Fibroblast of skin of back (primary cell): ENCODE data around the gene PRKG1.
A peak's percentile ranks its signal among the peaks of the same experiment; 100 is the strongest.

Experiments used
- DNase-seq: peaks from one replicate; pipeline ENCODE4 v3.0.0-alpha.2; 2013

Gene PRKG1

DNA sequence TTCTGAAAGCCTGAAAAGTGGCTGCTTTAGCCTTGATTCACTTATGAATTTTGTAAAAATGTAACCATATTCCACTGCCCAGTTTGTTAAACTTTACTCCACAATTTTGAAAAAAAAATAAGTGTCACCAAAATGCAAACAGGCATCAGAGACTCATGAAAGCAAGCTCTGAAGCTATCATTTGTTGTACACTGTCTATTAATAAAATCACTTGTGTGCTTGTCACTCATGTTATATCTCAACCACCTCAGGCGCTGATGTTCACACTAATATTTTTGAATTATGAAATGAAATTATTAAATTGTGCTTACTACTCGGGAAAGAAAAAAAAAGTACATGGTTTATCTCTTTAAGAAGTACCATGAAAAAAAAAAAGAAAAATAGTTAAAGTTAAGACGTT, 1205.3 kb downstream of the PRKG1 start:
- DNase-seq: no peak

DNA sequence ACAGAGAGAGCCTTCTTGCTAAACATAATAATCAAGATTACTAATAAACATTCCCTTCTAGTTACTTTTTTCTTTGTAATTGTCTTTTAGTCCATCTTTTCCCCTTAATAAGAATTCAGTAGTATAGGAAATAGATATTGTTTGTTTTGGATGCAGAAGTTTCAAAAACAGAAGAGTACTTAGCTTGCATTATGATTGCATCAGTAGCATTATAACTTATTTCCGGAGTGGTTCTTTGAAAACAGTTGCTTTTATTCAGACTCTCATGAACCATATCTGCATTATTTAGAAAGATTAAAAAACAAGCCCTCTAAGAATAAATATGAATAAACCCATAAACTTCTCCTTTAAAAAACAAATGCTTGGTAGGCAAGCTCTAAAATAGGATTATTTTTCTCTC, 1205.8 kb downstream of the PRKG1 start:
- DNase-seq: no peak

DNA sequence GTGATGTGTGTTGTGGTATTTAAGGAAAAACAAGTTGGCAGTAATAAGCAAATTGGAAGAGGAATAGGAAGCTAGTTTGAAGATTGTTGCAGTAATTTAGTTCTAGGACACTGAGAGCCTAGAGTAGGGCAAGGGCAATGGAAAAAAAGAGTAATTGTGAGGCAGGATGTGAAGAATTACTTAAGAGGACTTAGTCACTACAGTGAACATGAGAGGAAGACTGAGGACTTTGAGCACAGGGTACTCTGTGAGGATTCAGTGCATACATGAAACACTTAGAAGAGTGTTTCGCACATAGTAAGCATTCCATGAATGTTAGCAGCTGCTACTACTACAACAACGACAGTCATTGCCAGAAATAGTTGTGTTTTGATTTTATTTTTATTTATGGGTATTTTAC, 1208.9 kb downstream of the PRKG1 start:
- DNase-seq: peak; percentile 44

DNA sequence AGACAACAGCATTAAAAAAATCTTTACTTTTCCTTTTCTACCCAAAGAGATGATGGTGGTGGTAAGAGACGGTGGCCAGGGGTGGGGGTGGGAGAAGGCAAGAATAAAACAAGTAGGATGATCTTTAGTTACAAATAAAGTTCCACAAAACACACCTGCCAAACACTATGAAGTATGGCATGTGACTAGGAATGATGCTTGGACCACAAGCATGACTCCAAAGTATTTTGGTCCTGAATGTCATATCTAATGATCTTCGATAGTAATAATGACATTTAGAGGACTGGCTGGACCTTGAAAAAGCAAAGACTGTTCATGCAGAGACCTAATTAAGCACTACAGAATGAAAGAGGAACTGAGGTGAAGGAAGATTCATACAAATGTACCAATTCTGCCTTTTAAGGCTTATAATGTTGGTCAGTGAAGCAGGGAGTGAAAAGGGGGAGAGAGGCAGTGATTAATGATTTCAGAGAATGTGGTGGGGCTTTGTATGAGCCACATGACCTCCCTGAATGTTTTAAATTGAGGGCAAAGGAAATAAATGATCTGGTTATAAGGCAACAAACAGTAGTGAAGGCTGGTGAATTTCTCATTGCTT, 1210.2 kb downstream of the PRKG1 start:
- DNase-seq: no peak

DNA sequence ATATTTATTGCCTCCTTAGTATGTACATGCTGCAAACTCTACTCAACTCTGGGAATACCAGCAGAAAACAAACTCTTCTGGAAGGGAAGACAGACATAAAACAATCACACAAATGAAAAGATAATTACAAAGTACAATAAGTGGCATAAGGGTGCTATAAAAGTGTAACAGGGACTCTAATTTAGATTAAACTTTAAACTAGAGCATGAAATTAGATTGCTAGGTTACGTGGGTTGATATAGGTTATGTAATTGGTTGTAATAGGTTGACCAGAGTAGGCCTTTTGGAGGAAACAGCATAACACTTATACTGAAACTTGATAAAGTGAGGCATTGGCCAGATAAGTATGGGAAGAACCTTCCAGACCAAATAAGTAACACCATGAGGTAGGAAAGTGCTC, 1213.6 kb downstream of the PRKG1 start:
- DNase-seq: no peak

DNA sequence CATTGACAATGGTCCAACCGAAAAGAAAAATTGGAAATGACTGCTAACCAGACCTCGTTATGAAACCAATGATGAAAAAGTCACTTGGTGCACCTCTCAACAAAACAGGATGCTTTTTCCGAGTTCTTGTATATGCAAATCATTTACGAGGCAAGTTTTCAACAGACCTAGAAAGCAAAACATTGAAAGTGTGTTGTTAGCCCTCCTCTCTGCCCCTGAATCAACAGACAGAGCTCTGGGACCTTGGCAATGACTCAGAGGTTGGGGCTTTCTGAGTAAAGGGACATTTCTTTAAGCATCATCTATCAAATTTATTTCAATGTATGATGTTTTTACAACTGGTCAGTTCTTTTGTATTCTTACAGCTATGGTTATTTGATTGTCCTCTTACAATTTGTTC, 1223.5 kb downstream of the PRKG1 start:
- DNase-seq: no peak

DNA sequence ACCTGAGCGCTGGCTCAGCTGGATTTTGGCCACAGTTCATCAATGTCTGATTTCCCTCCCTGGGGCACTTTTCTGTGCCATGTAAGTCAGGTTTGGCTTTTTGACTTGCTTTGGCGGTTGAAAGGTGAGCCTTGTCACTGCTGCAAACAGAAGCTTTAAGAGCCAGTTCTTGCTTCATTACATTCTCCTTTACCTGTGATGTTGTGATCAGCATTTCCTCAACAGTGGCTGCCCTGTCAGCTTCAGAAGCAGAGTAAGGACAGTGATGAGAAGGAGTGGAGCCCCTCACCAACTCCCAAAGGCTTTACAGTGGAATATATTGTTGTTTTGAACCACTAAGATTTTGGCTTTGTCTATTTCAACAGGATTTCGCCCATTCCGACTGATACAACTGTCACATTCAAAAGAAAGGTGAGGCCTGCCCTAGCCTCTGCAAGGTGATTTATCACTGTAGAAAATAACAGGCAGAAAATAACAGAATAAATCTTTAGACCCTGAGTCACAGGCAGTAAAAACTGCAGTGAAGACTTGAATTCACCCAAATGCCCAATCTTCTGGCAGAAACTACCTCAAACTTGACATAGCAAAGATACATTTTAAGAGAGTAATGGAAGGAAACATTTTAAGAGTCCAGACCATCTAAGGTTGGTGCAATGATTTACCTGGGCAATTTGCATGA, 1226.5 kb downstream of the PRKG1 start:
- no peak for DNase-seq

DNA sequence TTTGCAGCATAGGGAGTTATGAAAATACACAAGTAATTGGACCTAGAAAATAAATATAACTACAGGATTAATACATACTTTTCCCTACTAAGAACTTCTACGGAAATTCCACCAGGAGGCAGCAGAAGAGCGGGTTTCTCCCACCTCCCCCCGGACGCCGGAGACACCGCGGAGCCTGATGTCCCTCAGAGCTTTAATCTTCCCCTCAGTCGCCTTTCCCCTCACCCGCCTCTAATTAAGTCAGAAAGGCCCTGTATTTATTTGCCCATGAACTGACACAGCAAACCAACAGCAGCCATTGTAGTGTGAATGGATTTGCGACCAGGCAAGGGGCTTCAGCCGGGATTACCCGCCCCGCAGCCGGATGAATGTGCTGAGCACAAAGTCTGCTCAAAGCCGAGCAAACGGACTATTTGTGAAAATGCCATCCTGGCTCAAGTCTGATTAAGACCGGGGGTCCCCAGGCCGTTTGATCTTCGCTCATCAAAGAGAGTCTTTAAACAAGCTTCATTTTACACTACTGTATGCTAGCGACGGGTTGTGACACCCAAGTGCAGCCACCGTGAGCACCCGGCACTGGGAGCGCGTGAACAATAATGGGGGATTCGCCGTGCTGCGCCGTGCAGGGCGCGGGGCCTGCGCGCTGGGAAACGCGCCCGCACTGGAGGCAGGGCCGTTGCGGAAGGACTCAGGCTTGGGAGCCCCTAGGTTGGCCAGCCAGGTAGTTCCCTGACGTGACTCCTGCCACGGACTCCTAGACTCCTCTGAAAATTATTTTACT, 1234.2 kb downstream of the PRKG1 start:
- peak; percentile 69 for DNase-seq

DNA sequence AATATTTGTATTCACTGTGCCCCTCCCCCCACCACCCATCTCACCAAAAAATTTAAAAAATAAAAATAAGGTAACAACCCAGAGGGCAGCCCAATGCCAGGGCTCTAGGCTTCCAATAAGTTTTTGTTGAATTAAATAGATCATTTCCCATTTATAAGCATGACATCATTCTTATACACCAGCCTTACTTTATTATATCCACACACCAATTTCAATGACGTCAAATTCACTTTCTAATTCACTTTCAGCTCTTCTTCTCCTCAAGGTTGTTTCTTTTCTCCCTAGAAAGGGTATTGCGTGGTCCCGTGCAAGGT, 1238.6 kb downstream of the PRKG1 start:
- DNase-seq: no peak

DNA sequence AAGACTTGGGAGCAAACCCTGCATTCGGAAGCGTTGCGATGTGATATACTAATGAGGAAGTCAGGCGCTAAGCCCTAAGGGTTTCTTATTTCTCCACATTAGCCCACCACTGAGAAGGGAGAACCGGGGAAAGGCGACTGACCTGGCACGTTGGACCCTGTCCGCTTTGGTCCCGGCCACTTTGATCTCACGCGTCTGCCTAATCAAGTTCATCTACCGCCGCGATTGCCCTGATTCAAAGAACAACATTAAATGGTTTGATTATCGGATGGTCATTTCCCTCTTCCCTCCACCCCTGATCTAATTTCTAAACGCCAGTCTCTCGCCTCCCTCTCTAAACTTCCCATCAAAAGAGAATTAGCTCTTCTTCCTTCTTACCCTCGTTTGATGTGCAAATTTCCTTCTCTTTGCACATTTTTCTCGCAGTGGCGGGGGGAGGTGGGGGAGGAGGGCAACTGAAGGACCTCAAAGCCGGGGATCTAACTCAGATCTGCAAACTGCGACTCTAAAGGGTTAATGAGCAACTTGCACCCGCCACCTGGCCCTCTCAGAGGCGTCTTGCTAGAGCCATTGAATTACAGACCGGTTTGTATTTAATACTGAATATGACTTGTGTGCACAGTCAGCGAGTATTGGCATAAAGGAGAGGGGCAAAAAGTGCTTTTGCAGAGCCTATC, 1239.1 kb downstream of the PRKG1 start:
- no peak for DNase-seq

DNA sequence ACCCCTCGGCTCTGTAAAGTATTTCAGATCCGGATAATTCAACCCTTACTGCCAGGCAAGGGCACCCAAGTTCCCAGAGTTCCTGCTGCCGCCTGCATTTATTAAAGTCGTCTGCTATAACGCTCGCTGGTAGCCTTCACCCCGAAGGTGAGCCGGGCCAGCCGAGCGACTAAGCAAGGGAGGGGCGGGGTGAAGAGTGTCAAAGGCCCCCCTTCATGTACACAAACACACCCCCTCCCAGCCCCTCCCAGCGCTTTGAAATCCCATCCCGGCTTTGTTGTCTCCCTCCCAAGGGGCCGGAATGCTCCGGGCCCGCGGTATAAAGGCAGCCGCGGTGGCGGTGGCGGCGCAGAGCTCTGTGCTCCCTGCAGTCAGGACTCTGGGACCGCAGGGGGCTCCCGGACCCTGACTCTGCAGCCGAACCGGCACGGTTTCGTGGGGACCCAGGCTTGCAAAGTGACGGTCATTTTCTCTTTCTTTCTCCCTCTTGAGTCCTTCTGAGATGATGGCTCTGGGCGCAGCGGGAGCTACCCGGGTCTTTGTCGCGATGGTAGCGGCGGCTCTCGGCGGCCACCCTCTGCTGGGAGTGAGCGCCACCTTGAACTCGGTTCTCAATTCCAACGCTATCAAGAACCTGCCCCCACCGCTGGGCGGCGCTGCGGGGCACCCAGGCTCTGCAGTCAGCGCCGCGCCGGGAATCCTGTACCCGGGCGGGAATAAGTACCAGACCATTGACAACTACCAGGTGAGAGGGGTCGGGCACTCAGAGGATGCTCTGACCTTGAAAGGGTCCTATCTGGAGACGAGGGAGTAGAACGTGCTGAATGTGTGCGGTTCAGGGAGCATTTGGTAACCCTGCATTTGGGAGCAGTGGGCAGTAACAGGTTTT, 1239.9 kb downstream of the PRKG1 start, which contains the start of gene DKK1:
DKK1 (plus strand) TSS at position 349 of the 889 bp plus-strand sequence; CDS start at position 503, 154 bp downstream.
- DNase-seq: peak; percentile 77

DNA sequence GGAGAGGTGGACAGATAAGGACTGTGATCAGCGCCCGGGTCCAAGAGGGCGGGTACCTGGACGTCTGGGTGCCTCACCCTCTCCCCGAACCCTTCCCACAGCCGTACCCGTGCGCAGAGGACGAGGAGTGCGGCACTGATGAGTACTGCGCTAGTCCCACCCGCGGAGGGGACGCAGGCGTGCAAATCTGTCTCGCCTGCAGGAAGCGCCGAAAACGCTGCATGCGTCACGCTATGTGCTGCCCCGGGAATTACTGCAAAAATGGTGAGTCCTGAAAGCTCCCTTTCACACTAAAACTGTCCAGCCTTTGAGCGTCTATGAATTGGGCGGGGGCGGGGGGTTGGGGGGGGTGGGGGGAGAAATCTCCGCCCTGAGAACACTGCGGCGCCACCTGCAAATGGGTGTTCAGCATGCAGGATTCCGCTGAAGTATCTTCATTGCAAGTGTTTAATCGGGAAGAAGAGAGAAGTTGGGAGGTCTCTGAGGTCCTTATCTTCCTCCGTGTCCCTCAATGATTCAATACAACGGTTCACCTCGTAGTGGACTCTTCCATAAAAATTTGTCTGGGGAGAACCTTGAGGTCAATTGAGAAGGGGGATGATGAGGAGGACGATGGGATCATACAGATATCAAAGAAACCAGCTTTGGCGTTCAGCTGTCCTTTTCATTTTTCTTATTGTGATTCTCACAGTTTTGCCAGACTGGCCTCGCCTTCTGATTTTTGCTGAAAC, 1240.7 kb downstream of the PRKG1 start:
- DNase-seq: peak; percentile 51

DNA sequence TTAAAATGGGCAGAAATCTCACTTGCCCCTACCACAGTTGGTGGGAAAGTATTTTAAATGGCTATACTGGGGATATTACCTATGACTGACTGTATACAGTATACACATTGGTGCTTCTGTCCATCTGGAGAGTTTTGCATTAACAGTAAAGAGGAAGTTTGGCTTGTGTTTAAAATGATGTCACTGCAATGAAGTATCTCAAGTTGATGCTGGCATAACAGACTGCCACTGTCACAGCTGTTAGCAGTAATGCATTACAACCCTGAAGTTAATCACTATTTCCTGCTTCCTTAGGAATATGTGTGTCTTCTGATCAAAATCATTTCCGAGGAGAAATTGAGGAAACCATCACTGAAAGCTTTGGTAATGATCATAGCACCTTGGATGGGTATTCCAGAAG, 1241.7 kb downstream of the PRKG1 start:
- peak; percentile 48 for DNase-seq

DNA sequence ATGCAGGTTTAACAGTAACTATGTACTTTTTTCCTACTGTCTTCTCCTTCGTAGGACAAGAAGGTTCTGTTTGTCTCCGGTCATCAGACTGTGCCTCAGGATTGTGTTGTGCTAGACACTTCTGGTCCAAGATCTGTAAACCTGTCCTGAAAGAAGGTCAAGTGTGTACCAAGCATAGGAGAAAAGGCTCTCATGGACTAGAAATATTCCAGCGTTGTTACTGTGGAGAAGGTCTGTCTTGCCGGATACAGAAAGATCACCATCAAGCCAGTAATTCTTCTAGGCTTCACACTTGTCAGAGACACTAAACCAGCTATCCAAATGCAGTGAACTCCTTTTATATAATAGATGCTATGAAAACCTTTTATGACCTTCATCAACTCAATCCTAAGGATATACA, 1242.2 kb downstream of the PRKG1 start:
- DNase-seq: no peak

DNA sequence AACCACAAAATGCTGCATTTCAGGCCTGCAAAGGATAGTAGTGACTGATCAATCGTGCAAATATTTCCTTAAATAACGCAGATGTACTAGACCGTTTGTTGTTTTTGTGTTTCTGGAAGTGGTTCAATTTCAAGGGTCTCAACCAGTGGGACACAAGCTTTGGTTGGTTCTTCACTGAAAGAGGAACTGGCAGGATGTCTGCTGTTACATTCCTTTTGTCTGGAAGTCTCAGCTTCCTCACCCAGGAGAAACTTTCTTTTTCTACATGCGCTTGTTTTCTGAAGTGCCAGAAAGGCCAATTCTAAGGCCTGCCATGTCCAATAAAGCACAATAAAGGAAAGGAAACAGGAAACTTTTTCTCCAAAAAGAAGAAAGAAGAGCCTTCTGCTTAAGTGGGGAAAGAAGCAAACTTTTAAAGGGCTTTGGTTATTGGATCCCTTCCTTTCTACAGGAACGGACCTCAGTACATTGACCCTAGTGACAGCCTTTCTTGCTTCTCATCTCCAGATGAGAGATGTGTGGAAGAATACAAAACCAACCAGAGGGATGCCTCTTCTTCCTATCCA, 1243.9 kb downstream of the PRKG1 start:
- DNase-seq: peak; percentile 80

DNA sequence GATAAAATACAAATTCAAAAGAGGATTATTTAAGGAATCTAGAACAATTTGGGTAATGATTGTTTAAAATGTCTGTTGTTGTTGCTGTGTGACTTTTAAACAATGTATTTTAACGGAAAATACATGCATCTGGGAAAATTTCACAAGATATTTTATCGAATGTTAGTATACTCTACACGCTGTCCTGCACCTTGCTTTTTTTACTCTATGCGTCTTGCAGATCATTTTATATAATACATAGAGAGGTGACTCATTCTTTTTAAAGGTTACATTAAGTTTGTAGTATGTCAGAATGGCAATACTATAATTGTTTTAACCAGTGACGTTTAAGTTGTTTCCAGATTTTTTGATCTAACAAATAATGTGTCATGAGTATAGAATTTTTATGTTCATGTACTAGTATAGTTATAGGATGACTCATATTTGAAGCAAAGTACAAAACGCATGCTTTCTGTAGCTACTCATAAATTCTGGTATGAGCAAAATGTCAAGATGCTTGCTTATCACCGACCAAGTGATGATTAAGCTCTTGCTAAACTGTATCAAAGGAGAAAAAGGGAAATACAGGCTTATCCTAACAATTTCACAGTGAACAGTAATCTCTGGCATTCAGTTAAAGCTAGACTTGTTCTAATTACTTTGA, 1244.7 kb downstream of the PRKG1 start:
- peak; percentile 99 for DNase-seq

DNA sequence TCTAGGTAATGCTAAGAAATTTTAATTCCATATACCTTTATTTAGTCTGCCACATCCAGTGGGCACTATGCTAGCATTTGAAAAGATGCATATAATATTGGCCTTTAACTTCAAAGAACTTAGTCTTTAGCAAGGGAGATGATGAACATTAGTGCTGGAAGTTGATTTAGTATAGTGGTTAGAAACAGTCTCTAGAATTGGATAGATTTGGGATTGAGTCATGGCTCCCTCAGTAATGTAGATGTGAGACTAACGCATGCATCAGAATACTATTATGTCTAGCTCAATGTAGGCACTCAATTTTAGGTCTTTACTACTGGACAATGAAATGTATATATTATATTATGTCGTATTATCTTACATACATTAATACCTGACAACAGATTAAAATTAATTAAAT, 1245.6 kb downstream of the PRKG1 start:
- DNase-seq: peak; percentile 70

DNA sequence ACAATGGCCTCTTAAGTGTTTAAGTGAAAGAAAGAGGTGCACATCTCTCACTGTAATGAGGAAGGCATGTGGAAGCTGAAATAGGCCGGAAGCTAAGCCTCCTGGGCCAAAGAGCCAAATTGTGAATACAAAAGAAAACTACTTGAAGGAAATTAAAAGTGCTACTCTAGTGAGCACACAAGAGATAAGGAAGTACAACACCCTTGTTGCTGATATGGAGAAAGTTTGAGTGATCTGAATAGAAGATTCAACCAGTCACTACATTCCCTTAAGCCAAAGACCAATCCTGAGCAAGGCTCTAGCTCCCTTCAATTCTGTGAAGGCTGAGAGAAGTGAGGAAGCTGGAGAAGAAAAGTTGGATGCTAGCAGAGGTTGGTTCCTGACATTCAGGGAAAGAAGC, 1248.0 kb downstream of the PRKG1 start:
- DNase-seq: no peak

DNA sequence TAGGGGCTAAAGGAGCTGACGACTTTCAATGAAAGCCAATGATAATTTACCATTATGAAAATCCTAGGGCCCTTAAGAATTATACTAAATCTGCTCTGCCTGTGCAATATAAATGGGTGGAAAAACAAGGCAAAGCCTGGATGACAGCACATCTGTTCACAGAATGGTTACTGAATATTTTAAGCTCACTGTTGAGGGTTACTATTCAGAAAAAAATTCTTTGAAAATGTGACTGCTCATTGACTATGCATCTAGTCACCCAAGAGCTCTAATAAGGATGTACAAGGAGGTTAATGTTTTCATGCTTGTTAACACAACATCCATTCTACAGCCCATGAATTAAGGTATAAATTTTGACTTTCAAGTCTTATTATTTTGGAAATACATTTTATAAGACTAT, 1248.6 kb downstream of the PRKG1 start:
- DNase-seq: peak; percentile 71

DNA sequence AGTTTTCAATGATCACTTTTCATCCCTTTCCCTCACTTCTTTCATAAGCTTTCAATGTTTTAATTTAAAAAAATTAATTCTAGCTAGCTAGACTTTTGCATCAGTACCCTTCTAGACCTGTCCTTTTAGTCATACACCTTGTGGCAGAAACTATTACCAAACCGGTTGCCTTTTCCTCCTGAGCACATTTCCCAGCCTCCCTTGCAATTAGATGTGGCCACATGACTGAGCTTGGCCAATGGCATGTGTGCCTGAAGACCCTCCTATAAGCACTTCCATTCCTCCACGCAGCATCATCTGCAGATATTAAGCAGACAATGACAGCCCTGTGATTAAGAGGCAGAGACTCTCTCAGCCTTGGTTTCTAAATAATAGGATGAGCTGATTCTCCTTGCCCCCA, 1252.1 kb downstream of the PRKG1 start:
- no peak for DNase-seq
